Activated T-cell treated with anti-CD3 and anti-CD28 coated beads, Interleukin-2, amount 50 U/mL, for 1 hour (primary cell): ENCODE results near the gene SLC9A3.
"Not testable (repeated sequence)": the region's sequence is repeated elsewhere in the genome, so short reads cannot be mapped to it uniquely, and the experiment has no call there.

Experiments used
- DNase-seq: peaks from one replicate; pipeline ENCODE4 v3.0.0-alpha.2; 2020

SLC9A3 gene

DNA sequence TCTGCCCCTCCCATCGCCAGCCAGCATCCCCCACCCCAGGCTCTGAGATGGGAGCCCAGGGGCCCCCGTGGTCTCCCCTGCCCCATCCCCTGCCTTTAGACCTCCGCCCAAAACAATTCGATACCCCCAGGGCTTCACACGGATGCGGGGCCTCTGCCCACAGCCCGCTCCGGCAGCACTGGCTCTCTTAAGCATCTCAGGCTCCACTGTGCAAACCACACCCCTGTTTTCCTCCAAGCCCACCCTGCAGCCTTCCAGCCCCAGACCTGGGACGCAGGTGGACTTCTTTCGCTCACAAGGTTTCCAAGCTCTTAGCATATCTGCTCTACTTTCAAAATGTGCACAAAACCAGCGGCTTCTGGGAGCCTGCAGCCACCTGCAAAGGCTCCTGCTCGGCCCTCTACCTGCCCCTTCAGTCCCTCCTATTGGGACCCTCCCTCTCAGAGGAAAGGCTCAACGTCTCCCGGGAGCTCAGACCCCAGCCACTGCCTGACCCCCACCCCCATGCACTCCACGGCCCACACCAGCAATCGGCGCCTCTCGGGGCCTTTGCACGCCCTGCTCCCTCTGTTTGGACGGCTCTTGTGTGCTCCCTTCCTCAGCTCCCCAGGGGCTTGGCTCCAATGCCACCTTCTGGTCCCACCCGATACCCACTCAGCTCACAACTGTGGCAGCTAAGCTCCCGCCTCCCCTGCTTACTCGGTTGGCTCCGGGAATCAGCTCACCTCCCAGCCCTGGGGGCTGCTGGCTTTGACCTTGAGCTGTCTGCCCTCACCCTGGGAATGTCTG lies 918 bp upstream of the SLC9A3 start:
- no peak for DNase-seq

- DNase-seq = no peak
Measured at GRCh38 chr5:523441-524222, 617 bp downstream of the SLC9A3 start.

- no peak for DNase-seq
Measured at GRCh38 chr5:522899-523440, 1.3 kb downstream of the SLC9A3 start.

DNA sequence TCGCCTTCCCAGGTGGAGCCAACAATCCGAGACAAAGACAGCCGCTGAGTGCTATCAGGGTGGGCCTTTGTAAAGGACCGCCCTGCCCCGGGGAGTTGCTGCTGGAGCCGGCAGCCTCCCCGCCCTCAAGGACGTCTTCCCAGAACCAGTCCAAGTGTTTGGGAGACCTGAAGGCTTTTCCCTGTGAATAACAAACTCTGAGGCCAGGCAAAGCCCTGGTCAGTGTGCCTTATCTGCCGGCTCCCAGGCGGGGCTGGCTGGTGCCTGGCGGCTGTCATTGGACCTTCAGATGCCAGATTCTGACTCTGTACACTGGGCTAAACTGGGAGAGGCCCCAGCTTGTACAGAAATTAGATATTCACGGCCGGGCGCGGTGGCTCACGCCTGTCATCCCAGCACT lies 2.1 kb downstream of the SLC9A3 start:
- DNase-seq = no peak

DNA sequence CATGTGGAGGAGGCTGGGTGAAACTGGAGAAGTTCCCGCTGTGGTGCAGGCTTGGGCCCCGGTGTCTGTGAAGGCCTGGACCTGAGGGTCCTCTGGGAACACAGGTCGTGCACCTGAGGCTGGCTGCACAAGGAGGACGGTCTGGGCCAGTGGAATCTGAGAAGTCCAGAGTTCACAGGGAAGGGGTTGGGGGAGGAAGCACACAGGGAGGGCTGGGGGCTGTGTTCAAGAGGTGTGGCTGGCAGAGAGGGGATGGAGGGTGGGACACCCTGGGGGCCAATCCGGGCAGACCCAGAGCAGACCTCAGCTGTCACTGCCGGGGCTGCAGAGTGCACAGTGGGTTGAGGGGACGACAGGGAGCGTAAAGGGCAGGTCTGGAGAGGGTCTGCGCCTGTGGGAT lies 2.6 kb downstream of the SLC9A3 start:
- DNase-seq = no peak

- DNase-seq = no peak
Measured at GRCh38 chr5:520850-521226, 3.4 kb downstream of the SLC9A3 start.

DNA sequence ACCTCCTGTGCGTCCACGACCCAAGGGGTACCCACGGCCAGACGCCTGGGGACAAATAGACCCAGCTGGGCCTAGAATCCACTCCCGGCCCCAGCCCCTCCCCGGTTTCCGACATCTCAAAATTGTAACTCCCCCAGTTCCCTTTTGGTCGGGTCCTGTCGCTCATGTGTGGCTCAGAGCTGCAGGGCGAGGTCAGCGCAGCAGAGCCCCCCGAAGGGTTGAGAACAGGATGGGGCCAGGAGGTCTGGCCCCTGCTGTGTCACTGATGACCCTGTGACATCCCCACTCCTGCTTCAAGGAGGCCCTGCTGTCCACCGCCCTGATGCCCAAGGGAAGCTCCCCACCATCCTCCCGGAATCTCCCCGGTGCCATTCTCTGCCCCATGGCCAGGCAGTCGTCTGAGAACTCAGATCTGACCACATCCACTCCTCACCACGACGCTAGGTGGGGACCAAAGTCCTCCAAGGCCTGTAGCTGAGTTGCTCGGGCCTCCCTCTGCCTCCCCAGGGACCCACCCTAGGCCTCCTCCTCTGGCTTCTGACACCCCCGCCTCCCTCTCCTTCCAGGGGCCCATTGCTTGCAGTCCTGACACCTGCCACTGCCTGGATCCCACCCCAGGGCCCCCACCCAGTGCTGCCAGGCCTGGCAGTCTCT lies 3.9 kb downstream of the SLC9A3 start:
- DNase-seq = no peak

- no peak for DNase-seq
Measured at GRCh38 chr5:518721-519120, 5.5 kb downstream of the SLC9A3 start.

GRCh38 chr5:517535-518100 lies 6.6 kb downstream of the SLC9A3 start:
- no peak for DNase-seq

GRCh38 chr5:516980-517379 lies 7.3 kb downstream of the SLC9A3 start:
- no peak for DNase-seq

- DNase-seq = no peak
Measured at GRCh38 chr5:516338-516925, 7.8 kb downstream of the SLC9A3 start.

DNA sequence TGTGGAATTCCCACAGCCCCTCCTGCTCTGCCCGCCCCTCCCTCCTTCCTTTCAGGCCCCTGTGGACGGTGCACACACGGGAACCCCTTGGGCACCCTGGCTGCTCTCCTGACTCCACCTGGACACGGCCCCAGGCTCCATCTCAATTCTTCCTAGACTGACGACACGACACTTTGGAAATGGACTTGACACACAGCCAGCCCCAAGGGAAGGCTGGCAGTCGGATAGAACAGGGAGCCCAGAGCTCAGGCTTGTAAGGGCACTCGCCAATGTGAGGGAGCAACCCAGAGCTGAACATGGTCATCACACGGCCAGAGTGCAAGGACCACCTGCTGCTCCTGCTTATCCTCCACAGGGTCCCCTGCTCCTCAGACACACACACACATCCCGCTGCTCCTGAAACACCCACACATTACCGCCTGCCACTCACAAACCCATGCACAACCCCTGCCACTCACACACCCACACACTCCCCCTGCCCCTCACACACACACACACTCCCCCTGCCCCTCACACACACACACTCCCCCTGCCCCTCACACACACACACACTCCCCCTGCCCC lies 8.9 kb downstream of the SLC9A3 start:
- no peak for DNase-seq

DNA sequence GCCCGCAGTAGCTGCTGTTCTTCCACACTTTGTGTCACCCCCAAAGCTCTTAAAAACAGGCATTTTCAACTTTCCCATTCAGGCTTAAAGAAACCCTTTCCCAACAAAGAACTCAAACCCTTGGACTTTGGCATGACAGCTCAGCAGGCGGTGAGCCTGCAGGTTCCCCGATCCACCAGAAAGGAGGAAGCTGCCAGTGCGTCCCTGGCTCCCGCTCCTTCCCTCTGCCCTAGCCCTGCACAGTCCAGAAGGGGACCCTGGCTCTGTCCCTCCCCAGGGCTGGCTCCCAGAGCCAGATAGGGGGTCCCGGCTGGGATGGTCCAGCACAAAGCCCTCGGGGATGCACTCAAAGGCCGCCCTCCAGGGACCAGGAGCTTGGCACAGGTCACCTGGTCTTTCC lies 9.6 kb downstream of the SLC9A3 start:
- DNase-seq = no peak

DNA sequence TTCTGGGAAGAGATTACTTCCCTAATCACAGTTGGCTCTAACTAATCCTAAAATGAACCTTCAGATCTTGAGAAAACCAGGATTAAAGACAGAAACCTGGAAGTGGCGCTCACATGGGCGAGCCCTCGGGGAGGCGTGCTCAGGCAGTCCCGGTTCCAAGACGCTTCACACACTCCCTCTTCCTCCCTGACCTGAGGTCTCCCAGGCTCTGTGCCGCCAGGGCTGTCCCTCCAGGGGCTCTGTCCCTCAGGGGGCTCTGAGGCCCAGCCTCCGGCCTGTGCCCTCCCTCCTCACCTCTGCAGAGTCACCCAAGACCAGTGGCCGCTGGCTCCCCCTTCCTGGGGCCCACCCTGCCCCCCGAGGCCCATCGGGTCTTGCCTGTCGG lies 10.2 kb downstream of the SLC9A3 start:
- no peak for DNase-seq

- DNase-seq = no peak
Measured at GRCh38 chr5:513216-514100, 10.8 kb downstream of the SLC9A3 start.

- DNase-seq = no peak
Measured at GRCh38 chr5:511476-511875, 12.8 kb downstream of the SLC9A3 start.

DNA sequence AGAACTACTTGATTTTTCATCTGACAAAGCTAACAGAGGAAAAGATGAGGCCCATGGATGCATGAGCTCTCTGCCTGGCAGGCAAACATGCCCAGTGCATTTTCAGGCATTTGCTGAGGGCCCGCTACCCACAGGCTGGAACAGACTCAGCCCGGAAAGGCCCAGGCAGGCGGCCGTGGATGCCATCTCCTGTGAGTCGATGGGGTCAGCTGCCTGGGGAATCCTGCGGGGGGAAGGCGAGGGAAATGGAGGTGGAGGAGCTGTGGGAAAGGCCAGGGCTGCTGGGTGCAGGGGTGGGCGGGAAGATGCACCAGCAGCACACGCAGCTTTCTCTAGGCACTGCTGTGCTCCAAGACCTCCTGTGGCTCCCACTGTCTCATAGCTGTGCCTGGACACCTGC lies 13.7 kb downstream of the SLC9A3 start:
- DNase-seq = no peak

DNA sequence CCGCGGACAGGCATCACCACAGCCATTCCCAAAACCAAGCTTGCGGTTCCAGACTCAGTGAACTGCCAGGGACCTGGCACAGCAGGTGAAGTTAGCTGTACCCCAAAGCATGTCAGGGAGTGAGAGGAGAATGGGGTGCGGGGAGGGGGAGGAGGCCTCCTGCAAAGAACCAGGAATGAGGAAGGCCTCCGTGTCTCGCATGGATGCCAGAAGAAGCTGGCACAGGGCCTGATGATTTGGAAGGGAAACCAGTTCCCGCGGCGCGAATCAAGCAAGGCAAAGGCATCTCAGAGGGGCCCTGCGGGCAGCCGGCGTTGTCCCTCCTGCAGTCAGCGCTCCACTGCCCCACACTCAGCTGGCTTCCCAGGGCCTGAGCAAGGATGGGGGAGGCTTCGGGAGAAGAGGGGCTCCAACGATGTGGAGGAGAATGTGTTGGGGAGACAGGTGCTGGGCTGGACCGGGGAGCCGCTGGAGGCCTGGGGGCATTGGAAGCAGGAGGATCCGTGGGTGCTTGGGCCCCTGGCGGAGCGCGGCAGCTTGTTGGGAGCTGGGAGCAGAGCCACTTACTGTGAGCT lies 14.6 kb downstream of the SLC9A3 start:
- no peak for DNase-seq

GRCh38 chr5:507986-508575 lies 16.2 kb downstream of the SLC9A3 start:
- not testable (repeated sequence) for DNase-seq

DNA sequence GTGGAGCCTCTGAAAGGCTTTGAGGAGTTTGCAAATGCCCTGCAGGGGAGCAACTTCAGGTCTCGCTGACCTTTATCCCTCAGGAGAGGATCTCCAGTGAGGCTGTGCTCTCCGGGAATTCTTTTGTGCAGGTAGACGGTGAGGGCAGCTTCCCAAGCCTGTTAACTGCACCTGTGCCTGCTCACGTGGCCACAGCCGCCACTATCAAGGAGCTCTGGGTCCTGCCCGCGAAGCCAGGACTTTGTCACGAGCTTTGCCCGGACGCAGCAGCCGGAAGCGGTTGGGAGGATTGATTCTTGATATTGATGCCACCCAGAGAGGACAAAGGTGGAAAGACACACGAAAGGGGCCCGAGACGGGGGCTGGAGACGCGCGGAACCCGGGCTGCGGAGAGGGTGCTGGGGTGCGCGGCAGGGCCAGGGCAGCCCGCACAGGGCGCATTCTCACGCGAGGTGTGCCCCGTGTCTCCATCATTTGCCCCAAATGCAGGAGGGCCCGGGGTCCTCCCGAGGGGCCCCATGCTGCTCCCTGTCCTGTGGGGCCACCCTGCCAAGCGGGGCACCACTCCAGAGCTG lies 18.2 kb downstream of the SLC9A3 start:
- no peak for DNase-seq
